HCT116 (cell line): Measurements from ENCODE around the gene ETNPPL. TPM values are rescaled to one million over a fixed set of nuclear protein-coding genes. Genes with fewer than 3 reads are reported as not detected.

Experiments used
- ATAC-seq: fragments of 200-7000 bp; cut with Tn5 transposase; 2 replicates; pipeline ENCODE4 v1.9.1; 2020; ENCODE audit warnings: mild to moderate bottlenecking, moderate library complexity
- BruUV-seq: library from RNA; stranded (reverse); fragments of 400-500 nt; replicated peaks from 2 replicates; lab custom pipeline; 2021; lab: Mats Ljungman, UMichigan
- CTCF ChIA-PET: fragments of 300-600 bp; sonication (Branson Sonifier 250); formaldehyde crosslinking; loops from one replicate; lab custom pipeline; 2021; ENCODE audit warnings: antibody characterized with exemption; lab: Charles Lee
- POLR2A ChIA-PET: fragments of 300-600, 350-600 bp; sonication (Branson Sonifier 250); formaldehyde crosslinking; loops from one replicate; lab custom pipeline; 2021; ENCODE audit warnings: antibody characterized with exemption; lab: Charles Lee
- RAD21 ChIA-PET, 2 experiments: fragments of 300-600 bp; sonication (Branson Sonifier 250); formaldehyde crosslinking; loops; one replicate each; lab custom pipeline; 2023; ENCODE audit warnings: low total read pairs in 2 of 2; ENCODE audit not compliant: uncharacterized antibody in 2 of 2, unreplicated experiment in 2 of 2, low non-redundant PET in 1 of 2; lab: Charles Lee
- DNase-seq: peaks from one replicate; pipeline ENCODE4 v3.0.0-alpha.2; 2010; ENCODE audit warnings: low read depth, low spot score
- H2AFZ ChIP-seq: fragments of 200-600 bp; shearing (Covaris generic), sonication (generic); 2 replicates; pipeline ENCODE4 v1.6.1; 2017; ENCODE audit warnings: low read depth, mixed run types, mixed read lengths, antibody characterized with exemption, low read length; ENCODE audit not compliant: poor library complexity, severe bottlenecking
- H3K27ac ChIP-seq: 2 replicates; pipeline ENCODE4 v1.5.1; 2012; ENCODE audit warnings: low read depth, low read length
- H3K27me3 ChIP-seq: fragments of 200-600 bp; sonication (generic); 2 replicates; pipeline ENCODE4 v1.6.1; 2016; ENCODE audit warnings: mixed run types, low read length, mixed read lengths; ENCODE audit not compliant: insufficient read depth
- H3K36me3 ChIP-seq, 2 experiments: fragments of 200-500 bp in 1 of 2; fragments of 200-600 bp in 1 of 2; sonication (Bioruptor generic) in 1 of 2; sonication (generic) in 1 of 2; 2 replicates each; pipeline versions ENCODE4 v1.5.1 to v1.6.1; 2014 to 2016; ENCODE audit warnings: low read length in 2 of 2, inconsistent platforms in 1 of 2, mixed read lengths in 1 of 2, mixed run types in 1 of 2; ENCODE audit not compliant: insufficient read depth in 2 of 2, control insufficient read depth in 1 of 2
- H3K4me1 ChIP-seq, 2 experiments: fragments of 200-600 bp in 1 of 2; sonication (generic) in 1 of 2; 2 replicates each; pipeline versions ENCODE4 v1.5.1 to v1.6.1; 2012 to 2017; ENCODE audit warnings: low read length in 2 of 2, inconsistent platforms in 1 of 2, mild to moderate bottlenecking in 1 of 2, mixed read lengths in 1 of 2, mixed run types in 1 of 2, moderate library complexity in 1 of 2; ENCODE audit not compliant: insufficient read depth in 2 of 2, control insufficient read depth in 1 of 2
- H3K4me2 ChIP-seq: fragments of 200-600 bp; sonication (generic); 2 replicates; pipeline ENCODE4 v1.6.1; 2017; ENCODE audit warnings: mixed run types, low read length, mixed read lengths
- H3K4me3 ChIP-seq, 2 experiments: fragments of 200-600 bp in 1 of 2; sonication (generic) in 1 of 2; replicated peaks in 1 of 2; 2 replicates each; pipeline ENCODE4 v1.5.1; 2011 to 2016; ENCODE audit warnings: low read length in 2 of 2, control low read depth in 1 of 2, low read depth in 1 of 2, mild to moderate bottlenecking in 1 of 2, mixed read lengths in 1 of 2, mixed run types in 1 of 2
- H3K79me2 ChIP-seq: fragments of 200-600 bp; sonication (generic); 2 replicates; pipeline ENCODE4 v1.6.1; 2017; ENCODE audit warnings: mild to moderate bottlenecking, mixed run types, low read length, moderate library complexity, mixed read lengths; ENCODE audit not compliant: insufficient read depth
- H3K9ac ChIP-seq: fragments of 200-600 bp; sonication (generic); 2 replicates; pipeline ENCODE4 v1.6.1; 2016; ENCODE audit warnings: low read length, mixed read lengths
- H3K9me2 ChIP-seq: fragments of 200-600 bp; sonication (generic), shearing (Covaris generic); 2 replicates; pipeline ENCODE4 v1.6.1; 2017; ENCODE audit warnings: mixed run types, mild to moderate bottlenecking, moderate library complexity; ENCODE audit not compliant: insufficient read depth
- H3K9me3 ChIP-seq, 2 experiments: fragments of 200-500 bp in 1 of 2; fragments of 200-600 bp in 1 of 2; sonication (Bioruptor generic) in 1 of 2; sonication (generic) in 1 of 2; 2 replicates each; pipeline ENCODE4 v1.6.1; 2014 to 2017; ENCODE audit warnings: low read length in 2 of 2, mixed read lengths in 2 of 2, inconsistent platforms in 1 of 2, low read depth in 1 of 2, mild to moderate bottlenecking in 1 of 2, mixed run types in 1 of 2, moderate library complexity in 1 of 2; ENCODE audit not compliant: control insufficient read depth in 1 of 2, insufficient read depth in 1 of 2
- H4K20me1 ChIP-seq: fragments of 200-600 bp; sonication (generic), shearing (Covaris generic); 2 replicates; pipeline ENCODE4 v1.6.1; 2017; ENCODE audit warnings: mixed run types, mild to moderate bottlenecking, moderate library complexity; ENCODE audit not compliant: insufficient read depth
- CBX3 ChIP-seq: IDR thresholded peaks from 2 replicates; pipeline ENCODE4 v1.6.1; 2012; ENCODE audit warnings: low read depth
- EGR1 ChIP-seq: IDR thresholded peaks from 2 replicates; pipeline ENCODE4 v1.6.1; 2012; ENCODE audit warnings: low read depth
- FOSL1 ChIP-seq: IDR thresholded peaks from 2 replicates; pipeline ENCODE4 v1.6.1; 2012; ENCODE audit warnings: low read depth
- MAX ChIP-seq: IDR thresholded peaks from 2 replicates; pipeline ENCODE4 v1.6.1; 2012
- REST ChIP-seq: IDR thresholded peaks from 2 replicates; pipeline ENCODE4 v1.6.1; 2012; ENCODE audit warnings: low read depth
- SIN3A ChIP-seq: IDR thresholded peaks from 2 replicates; pipeline ENCODE4 v1.6.1; 2012; ENCODE audit warnings: low read depth
- SP1 ChIP-seq: IDR thresholded peaks from 2 replicates; pipeline ENCODE4 v1.6.1; 2012; ENCODE audit warnings: low read depth
- SRF ChIP-seq: IDR thresholded peaks from 2 replicates; pipeline ENCODE4 v1.6.1; 2012; ENCODE audit warnings: low read depth
- TCF7L2 ChIP-seq: IDR thresholded peaks from 2 replicates; pipeline ENCODE4 v1.7.0; 2011; ENCODE audit warnings: borderline replicate concordance, inconsistent platforms; ENCODE audit not compliant: insufficient read depth, insufficient read length; ENCODE audit errors: extremely low read depth
- ZFX ChIP-seq: fragments of 450-650 bp; IDR thresholded peaks from 2 replicates; pipeline ENCODE4 v1.6.1; 2017
- intact Hi-C: fragments of 100-400 bp; cut with micrococcal nuclease; formaldehyde crosslinking; loops from 2 replicates; pipeline ENCODE4 v1.10.0; 2022
- total RNA-seq: library from RNA; stranded (reverse); gene quantifications from one replicate; pipeline ENCODE4 v1.2.1, GENCODE V29; 2021; ENCODE audit not compliant: unreplicated experiment
- TF ChIP-seq, protein P1 (sequence below): IDR thresholded peaks from 2 replicates; pipeline ENCODE4 v1.6.1; 2011; ENCODE audit warnings: mild to moderate bottlenecking, low read length, moderate library complexity; ENCODE audit not compliant: insufficient replicate concordance; ENCODE audit errors: extremely low read depth
- TF ChIP-seq, protein P2 (sequence below): IDR thresholded peaks from 2 replicates; pipeline ENCODE4 v1.6.1; 2012
- TF ChIP-seq, protein P3 (sequence below), 3 experiments: fragments of 200-600 bp in 1 of 3; sonication (generic) in 1 of 3; IDR thresholded peaks in 2 of 3; conservative IDR thresholded peaks in 1 of 3; 2 replicates each; pipeline ENCODE4 v1.5.1; 2012 to 2017; ENCODE audit warnings: low read depth in 2 of 3, low read length in 2 of 3, antibody characterized with exemption in 1 of 3, borderline replicate concordance in 1 of 3, control low read depth in 1 of 3, mild to moderate bottlenecking in 1 of 3, mixed read lengths in 1 of 3, mixed run types in 1 of 3, moderate library complexity in 1 of 3; ENCODE audit not compliant: insufficient read depth in 1 of 3

Gene ETNPPL
- total RNA-seq, 1 experiment from 2014 or later = not detected

- no peaks in the 10 kb centered on the region for H3K36me3 ChIP-seq
- H3K9me2 ChIP-seq = no peaks in the 10 kb centered on the region
- H3K4me3 ChIP-seq = no peak overlapping the region
- CTCF ChIA-PET = no interaction called here
- POLR2A ChIA-PET = no interaction called here
- H2AFZ ChIP-seq = no peak overlapping the region
- no peaks in the 10 kb centered on the region for H3K9me3 ChIP-seq
- no peak for TF ChIP-seq ZFX
- no peak for TF ChIP-seq FOSL1
- TF ChIP-seq, protein P1, sequence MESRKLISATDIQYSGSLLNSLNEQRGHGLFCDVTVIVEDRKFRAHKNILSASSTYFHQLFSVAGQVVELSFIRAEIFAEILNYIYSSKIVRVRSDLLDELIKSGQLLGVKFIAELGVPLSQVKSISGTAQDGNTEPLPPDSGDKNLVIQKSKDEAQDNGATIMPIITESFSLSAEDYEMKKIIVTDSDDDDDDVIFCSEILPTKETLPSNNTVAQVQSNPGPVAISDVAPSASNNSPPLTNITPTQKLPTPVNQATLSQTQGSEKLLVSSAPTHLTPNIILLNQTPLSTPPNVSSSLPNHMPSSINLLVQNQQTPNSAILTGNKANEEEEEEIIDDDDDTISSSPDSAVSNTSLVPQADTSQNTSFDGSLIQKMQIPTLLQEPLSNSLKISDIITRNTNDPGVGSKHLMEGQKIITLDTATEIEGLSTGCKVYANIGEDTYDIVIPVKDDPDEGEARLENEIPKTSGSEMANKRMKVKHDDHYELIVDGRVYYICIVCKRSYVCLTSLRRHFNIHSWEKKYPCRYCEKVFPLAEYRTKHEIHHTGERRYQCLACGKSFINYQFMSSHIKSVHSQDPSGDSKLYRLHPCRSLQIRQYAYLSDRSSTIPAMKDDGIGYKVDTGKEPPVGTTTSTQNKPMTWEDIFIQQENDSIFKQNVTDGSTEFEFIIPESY = no peak
- no peak for TF ChIP-seq EGR1
- no peak for TF ChIP-seq SRF
- no peak for TF ChIP-seq TCF7L2
- no peak for TF ChIP-seq REST
- no peak for TF ChIP-seq MAX
- TF ChIP-seq SP1 = no peak
- TF ChIP-seq, protein P2, sequence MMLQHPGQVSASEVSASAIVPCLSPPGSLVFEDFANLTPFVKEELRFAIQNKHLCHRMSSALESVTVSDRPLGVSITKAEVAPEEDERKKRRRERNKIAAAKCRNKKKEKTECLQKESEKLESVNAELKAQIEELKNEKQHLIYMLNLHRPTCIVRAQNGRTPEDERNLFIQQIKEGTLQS = no peak
- TF ChIP-seq, protein P3, sequence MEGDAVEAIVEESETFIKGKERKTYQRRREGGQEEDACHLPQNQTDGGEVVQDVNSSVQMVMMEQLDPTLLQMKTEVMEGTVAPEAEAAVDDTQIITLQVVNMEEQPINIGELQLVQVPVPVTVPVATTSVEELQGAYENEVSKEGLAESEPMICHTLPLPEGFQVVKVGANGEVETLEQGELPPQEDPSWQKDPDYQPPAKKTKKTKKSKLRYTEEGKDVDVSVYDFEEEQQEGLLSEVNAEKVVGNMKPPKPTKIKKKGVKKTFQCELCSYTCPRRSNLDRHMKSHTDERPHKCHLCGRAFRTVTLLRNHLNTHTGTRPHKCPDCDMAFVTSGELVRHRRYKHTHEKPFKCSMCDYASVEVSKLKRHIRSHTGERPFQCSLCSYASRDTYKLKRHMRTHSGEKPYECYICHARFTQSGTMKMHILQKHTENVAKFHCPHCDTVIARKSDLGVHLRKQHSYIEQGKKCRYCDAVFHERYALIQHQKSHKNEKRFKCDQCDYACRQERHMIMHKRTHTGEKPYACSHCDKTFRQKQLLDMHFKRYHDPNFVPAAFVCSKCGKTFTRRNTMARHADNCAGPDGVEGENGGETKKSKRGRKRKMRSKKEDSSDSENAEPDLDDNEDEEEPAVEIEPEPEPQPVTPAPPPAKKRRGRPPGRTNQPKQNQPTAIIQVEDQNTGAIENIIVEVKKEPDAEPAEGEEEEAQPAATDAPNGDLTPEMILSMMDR (IDR thresholded peaks at IDR 0.05 in 2 of 3, conservative IDR thresholded peaks at IDR 0.05 in 1 of 3; ENCODE audit: borderline replicate concordance in 1 of 3, insufficient read depth in 1 of 3, low read depth in 2 of 3, low read length in 2 of 3) = no peak
- no peak for TF ChIP-seq CBX3
- TF ChIP-seq SIN3A = no peak
- H3K4me2 ChIP-seq = no peak overlapping the region
- intact Hi-C loops = no loop called here
- H3K27ac ChIP-seq = no peak overlapping the region
- H3K4me1 ChIP-seq = no peaks in the 10 kb centered on the region
- H3K9ac ChIP-seq = no peak overlapping the region
- no peaks in the 10 kb centered on the region for H3K79me2 ChIP-seq
- ATAC-seq = no peak
- H4K20me1 ChIP-seq = no peaks in the 10 kb centered on the region
- no peaks in the 10 kb centered on the region for H3K27me3 ChIP-seq
- no TSS peak for BruUV-seq
- no peak for DNase-seq
- RAD21 ChIA-PET = no interaction called here
Measured at GRCh38 chr4:108693819-108694218, 69.0 kb downstream of the ETNPPL start.
